ENCODE data around the gene MED25. TPM values are rescaled to one million over a fixed set of nuclear protein-coding genes. Genes with fewer than 3 reads are reported as not detected.

Gene MED25
- total RNA-seq, 1 experiment from 2014 or later = 47.5 TPM

GRCh38 chr19:49857061-49857837 is 39.2 kb downstream of the MED25 start:
- Histone ChIP-seq H2AFZ (ENCODE audit: low read length) (no peak overlapping the region), H3K27me3 (ENCODE audit: low read length) (no peaks in the 10 kb centered on the region), H3K79me2 (ENCODE audit: low read length) (peaks cover 23% of the 10 kb centered on the region), H3K9me3 (ENCODE audit: low read length) (no peaks in the 10 kb centered on the region), H3K4me2 (ENCODE audit: low read length) (no peak overlapping the region), H3F3A (ENCODE audit: low read length, unreplicated experiment) (peaks cover 5% of the 10 kb centered on the region), H3K4me1 (ENCODE audit: insufficient read depth, low read length) (peaks cover 9% of the 10 kb centered on the region; the same call in 1 of the 2 replicates), H3K27ac (ENCODE audit: low read length) (no peak overlapping the region), H3K9ac (ENCODE audit: low read length) (no peak overlapping the region), H4K20me1 (ENCODE audit: low read length) (peaks cover 26% of the 10 kb centered on the region; the same call in 1 of the 2 replicates), H3K36me3 (ENCODE audit: low read depth, low read length) (peaks cover 37% of the 10 kb centered on the region), H3K9me2 (replicated peaks; ENCODE audit: low read length) (no peaks in the 10 kb centered on the region), H3K4me3 (ENCODE audit: low read length) (no peak overlapping the region)
- intact Hi-C loops (cut with micrococcal nuclease) = no loop called here
- DNase-seq (no peak), ATAC-seq (no peak)
- TF ChIP-seq CTCF (conservative IDR thresholded peaks at IDR 0.05; ENCODE audit: low read depth, low read length) = no peak
- no peak for TF ChIP-seq EZH2phosphoT487 (IDR thresholded peaks at IDR 0.05; ENCODE audit: borderline replicate concordance, low read length)
- no peak for TF ChIP-seq EZH2 (IDR thresholded peaks at IDR 0.05; ENCODE audit: low read length, unreplicated experiment)
- POLR2A ChIA-PET (ENCODE audit: unreplicated experiment) = no interaction called here
- no TSS peak for BruUV-seq (replicated peaks)
- CTCF ChIA-PET = no interaction called here

GRCh38 chr19:49857838-49858087 is 39.7 kb downstream of the MED25 start:
- no peak for TF ChIP-seq EZH2phosphoT487 (IDR thresholded peaks at IDR 0.05; ENCODE audit: borderline replicate concordance, low read length)
- no peak for ATAC-seq
- Histone ChIP-seq H3K79me2 (ENCODE audit: low read length) (peaks cover 17% of the 10 kb centered on the region), H3K9me2 (replicated peaks; ENCODE audit: low read length) (no peaks in the 10 kb centered on the region), H3K36me3 (ENCODE audit: low read depth, low read length) (peaks cover 39% of the 10 kb centered on the region), H3K9me3 (ENCODE audit: low read length) (no peaks in the 10 kb centered on the region), H3K4me1 (ENCODE audit: insufficient read depth, low read length) (peaks cover 4% of the 10 kb centered on the region; the same call in 1 of the 2 replicates), H3K4me2 (ENCODE audit: low read length) (no peak overlapping the region), H3K27ac (ENCODE audit: low read length) (no peak overlapping the region), H3K27me3 (ENCODE audit: low read length) (no peaks in the 10 kb centered on the region), H3F3A (ENCODE audit: low read length, unreplicated experiment) (peaks cover 5% of the 10 kb centered on the region), H3K9ac (ENCODE audit: low read length) (no peak overlapping the region), H2AFZ (ENCODE audit: low read length) (no peak overlapping the region), H3K4me3 (ENCODE audit: low read length) (no peak overlapping the region), H4K20me1 (ENCODE audit: low read length) (peaks cover 20% of the 10 kb centered on the region; the same call in 1 of the 2 replicates)
- DNase-seq = no peak
- ChIA-PET POLR2A (ENCODE audit: unreplicated experiment) (no interaction called here), CTCF (no interaction called here)
- intact Hi-C loops (cut with micrococcal nuclease) = no loop called here
- no TSS peak for BruUV-seq (replicated peaks)

GRCh38 chr19:49858088-49858985 is 40.2 kb downstream of the MED25 start:
- peak; percentile 15 for DNase-seq
- POLR2A ChIA-PET (ENCODE audit: unreplicated experiment) = interaction anchor here (0.6 kb wide), 2 partner anchors 40 to 172 kb away, joined by 5 read pairs; partner anchors contain the start of gene MED25
- H3K36me3 ChIP-seq (ENCODE audit: low read depth, low read length) = peaks cover 45% of the 10 kb centered on the region
- H3K9me3 ChIP-seq (ENCODE audit: low read length) = no peaks in the 10 kb centered on the region
- no peak overlapping the region for H3K4me2 ChIP-seq (ENCODE audit: low read length)
- CTCF ChIA-PET = no interaction called here
- H3K9me2 ChIP-seq (replicated peaks; ENCODE audit: low read length) = no peaks in the 10 kb centered on the region
- H3K4me1 ChIP-seq (ENCODE audit: insufficient read depth, low read length) = no peaks in the 10 kb centered on the region; the same call in 1 of the 2 replicates
- peaks cover 17% of the 10 kb centered on the region for H3K79me2 ChIP-seq (ENCODE audit: low read length)
- peaks cover 22% of the 10 kb centered on the region; the same call in 1 of the 2 replicates for H4K20me1 ChIP-seq (ENCODE audit: low read length)
- H3K4me3 ChIP-seq (ENCODE audit: low read length) = no peak overlapping the region
- peaks cover 5% of the 10 kb centered on the region for H3F3A ChIP-seq (ENCODE audit: low read length, unreplicated experiment)
- intact Hi-C loops (cut with micrococcal nuclease) = no loop called here
- ATAC-seq = peak; percentile 4
- TF ChIP-seq CTCF (conservative IDR thresholded peaks at IDR 0.05; ENCODE audit: low read depth, low read length) (peak; percentile 25; the same call in 1 of the 2 replicates), EZH2phosphoT487 (IDR thresholded peaks at IDR 0.05; ENCODE audit: borderline replicate concordance, low read length) (no peak), EZH2 (IDR thresholded peaks at IDR 0.05; ENCODE audit: low read length, unreplicated experiment) (no peak)
- H3K27me3 ChIP-seq (ENCODE audit: low read length) = no peaks in the 10 kb centered on the region
- no peak overlapping the region for H2AFZ ChIP-seq (ENCODE audit: low read length)
- no peak overlapping the region for H3K27ac ChIP-seq (ENCODE audit: low read length)
- H3K9ac ChIP-seq (ENCODE audit: low read length) = no peak overlapping the region
- BruUV-seq (replicated peaks) = no TSS peak
